DMS114 treated with DMSO at 0.1 percent for 48 hours (cell line): Measurements from ENCODE around the gene IL12RB2.

Experiments
- DNase-seq: peaks from one replicate; lab custom pipeline; 2025; ENCODE audit not compliant: unreplicated experiment; lab: John Stamatoyannopoulos, UW

The IL12RB2 gene

DNA sequence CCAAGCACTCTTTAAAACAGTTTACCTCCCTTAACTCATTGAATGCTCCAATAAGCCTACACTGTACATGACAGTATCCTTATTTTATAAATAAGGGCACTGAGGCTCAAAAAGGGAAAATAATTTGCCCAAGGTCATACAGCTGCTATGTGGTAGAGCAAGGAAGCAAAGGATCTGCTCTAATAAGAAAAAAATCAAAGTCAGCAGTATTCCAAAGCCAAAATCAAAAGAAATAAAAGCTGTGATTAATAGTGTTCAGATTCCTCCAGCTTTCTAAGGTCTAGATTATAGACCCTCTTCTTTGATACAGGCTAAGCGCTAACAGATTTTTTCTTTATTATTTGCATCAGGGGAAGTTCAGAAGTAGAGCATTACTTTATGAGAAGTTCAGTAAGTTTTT is 39.3 kb downstream of the IL12RB2 start:
- DNase-seq, result no peak

DNA sequence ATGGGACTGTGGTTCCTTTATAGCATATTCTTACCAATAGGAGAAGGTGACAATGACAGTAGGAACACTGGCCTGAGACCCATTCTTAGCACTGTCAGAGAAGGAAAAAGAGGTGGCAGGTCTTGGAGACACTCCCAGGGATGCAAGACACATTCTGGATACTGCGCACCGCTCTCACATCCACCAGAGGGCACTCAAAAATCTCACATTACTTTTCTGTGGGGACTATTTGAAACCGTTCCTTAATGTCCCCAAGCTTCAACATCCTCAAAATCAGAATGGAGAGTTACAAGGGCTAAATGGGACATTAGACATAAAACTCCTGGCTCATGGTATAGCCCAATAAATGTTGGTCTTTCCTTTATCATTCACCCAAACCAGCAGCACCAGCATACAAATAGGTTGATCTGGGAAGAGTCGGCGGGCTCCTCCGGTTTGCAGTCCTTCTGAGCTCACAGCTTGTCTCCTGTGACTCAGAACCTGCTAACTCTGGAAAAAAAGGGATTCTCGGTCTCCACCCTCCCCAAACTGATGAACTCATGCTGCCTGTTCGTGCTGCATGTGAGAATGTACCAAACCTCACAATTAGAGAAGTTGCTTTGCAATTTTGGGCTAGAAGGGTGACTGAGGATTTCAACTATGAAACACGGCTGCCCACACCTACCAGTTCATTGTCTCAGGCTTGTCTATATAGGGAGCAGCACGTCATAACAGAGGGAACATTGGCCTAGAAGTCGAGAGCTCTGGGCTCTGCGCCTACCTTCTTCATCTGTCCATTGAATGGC is 40.2 kb downstream of the IL12RB2 start:
- peak; percentile 49 for DNase-seq

DNA sequence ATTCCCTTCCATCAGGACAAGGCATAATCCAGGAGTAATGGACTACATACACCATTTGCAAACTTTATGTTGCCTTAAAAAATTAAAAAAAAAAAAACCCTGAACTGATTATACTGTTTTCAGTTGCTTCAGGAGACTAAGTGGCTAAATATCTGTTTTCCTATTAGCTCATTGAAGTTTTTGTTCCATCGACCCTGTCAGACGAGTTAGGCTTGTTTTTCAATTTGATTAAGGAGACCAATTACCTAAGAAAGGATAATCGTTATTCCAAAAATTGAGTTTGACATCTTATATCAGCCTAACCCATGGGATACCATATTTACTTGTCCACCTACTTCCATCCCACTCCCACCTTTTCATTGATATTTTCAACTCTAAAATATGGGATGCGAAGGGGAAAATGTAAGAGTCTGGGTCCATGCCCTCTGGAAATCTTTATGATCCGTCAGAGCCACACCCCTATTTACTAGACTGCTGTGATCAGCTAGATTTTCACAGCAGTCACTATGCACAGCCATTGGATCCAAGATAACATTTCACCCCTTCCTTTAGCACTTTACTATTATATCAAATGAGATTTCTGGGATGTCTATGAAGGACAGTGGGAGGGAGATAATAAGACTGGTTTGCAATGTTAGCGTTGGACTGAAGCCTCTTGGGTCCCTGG is 41.0 kb downstream of the IL12RB2 start:
- no peak for DNase-seq

DNA sequence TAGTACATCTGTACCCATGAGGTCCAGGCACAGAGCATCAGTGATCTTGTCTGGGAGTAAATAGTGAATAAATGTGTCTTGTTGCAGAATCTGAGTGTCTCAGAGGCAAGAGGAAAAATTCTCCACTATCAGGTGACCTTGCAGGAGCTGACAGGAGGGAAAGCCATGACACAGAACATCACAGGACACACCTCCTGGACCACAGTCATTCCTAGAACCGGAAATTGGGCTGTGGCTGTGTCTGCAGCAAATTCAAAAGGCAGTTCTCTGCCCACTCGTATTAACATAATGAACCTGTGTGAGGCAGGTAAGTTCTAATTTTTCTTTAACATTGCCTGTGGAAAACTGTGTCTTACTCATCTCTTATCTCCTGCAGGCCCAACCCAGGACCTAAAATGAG is 43.1 kb downstream of the IL12RB2 start:
- DNase-seq, result no peak

DNA sequence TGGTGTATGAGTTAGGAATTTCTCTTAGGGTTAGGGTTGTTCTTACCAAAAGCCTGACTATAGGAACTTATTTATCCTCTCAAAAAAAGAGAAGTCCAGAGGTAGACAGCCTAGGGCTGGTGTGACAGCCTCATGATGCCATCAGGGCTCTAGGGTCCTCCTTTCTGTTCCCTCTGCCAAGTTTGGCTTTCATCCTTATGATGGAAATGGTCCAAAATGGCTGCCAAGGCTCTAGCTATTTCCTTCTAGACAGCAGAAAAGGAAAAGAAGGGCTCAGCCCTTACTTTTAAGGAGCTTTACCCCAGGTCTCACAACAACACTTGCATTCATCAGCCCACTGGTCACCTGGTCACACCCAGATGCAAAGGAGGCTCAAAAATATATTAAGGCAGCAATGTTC is 44.5 kb downstream of the IL12RB2 start:
- DNase-seq, result no peak

DNA sequence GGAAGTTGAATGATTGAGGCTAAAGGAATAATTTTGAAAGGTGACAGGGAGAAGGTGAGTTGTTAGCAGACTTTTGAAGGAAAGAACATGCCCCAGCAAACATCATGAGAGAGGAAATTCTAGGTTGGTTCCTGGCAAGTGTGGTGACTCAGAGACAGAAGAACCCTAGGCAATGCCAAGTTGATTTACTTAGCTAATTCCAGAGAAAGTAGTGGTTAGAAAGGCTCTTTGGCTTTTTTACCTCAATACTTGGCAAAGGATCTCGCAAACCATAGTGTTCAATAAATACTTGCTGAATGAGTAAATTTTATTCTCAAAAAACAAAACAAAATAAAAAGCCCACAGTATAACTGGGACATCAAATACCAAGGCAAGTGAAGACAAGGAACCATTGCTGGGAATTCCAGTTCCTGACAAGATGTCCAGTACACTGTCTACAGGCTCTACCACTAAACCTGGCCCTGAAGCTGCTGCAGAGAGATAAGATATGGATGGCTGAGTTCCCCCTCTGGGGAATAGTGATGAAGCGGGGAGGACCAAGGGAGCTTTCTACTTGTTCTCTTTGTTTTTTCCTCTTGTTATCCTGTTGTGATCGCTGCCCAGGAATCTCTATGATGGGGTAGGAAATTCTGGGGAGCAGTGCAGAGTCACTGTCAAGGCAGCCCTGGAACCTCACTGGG is 48.2 kb downstream of the IL12RB2 start:
- DNase-seq, result no peak

DNA sequence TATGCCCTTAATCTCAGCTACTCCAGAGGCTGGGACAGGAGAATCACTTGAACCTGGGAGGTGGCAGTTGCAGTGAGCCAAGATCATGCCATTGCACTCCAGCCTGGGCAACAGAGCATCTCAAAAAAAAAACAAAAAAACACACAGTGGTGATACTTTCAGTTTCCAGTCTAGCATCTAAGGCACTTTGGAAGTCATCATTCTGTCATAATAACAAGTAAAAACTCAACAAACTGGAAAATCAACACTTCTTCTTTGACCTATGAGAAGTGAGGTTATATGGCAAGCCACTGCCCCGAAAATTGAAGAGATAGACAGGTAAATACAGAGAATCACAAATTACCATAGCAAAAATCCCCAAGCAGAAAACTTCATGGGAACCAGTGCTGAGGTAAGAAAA is 51.9 kb downstream of the IL12RB2 start:
- DNase-seq, result no peak

DNA sequence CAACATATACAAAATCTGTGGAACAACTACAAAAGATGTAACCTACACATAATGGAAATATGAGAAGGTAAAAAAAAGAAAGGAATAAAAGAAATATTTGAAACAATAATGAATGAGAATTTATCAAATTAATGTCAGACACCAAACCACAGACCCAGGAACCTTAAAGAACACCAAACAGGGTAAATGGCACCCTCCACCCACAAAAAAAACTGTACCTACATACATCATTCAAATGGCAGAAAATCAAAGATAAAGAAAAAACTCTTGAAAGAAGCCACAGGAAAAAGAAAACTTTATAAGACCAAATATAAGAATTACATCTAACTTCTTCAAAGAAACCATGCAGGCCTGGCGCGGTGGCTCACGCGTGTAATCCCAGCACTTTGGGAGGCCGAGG is 54.0 kb downstream of the IL12RB2 start:
- DNase-seq, result no peak

DNA sequence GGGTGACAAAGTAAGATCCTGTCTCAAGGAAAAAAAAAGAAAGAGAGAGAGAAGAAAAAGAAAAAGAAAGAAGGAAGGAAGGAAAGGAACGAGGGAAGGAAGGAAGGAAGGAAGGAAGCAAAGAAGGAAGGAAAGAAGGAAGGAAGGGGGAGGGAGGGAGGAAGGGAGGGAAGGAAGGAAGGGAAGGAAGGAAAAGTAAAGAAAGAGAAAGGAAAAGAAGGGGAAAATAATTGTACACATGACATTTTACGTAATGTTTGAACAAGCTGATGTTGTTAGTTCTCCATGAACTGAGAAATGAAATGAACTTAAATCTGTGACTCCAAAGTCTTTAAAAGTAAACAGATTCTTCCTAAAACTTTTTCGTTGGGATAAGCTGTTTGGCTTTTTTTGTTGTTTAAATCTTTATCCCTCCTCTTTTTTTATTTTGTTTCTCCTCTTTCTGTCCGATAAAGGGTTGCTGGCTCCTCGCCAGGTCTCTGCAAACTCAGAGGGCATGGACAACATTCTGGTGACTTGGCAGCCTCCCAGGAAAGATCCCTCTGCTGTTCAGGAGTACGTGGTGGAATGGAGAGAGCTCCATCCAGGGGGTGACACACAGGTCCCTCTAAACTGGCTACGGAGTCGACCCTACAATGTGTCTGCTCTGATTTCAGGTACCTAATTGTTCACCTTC is 59.8 kb downstream of the IL12RB2 start:
- DNase-seq, result no peak

DNA sequence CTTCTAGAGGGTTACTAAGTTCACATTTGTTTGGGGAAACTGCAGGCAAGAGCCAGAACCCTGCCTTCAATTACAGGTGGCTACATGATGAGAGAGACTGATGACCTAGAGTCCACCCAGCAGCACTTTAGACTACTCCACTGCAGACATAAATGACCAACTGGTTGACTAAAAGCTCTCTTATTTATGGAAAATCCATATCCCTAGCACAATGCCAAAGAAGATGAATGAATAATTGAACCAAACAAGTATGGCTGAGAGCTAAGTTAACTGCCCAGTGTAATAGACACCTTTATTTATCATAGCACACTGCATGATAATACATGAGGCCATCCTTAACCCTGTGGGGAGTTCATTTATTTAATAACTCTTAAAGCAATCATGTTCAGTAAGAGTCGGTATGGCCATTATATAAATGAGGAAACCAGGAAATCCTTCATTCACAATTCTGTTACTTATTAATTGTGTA is 60.4 kb downstream of the IL12RB2 start:
- no peak for DNase-seq

DNA sequence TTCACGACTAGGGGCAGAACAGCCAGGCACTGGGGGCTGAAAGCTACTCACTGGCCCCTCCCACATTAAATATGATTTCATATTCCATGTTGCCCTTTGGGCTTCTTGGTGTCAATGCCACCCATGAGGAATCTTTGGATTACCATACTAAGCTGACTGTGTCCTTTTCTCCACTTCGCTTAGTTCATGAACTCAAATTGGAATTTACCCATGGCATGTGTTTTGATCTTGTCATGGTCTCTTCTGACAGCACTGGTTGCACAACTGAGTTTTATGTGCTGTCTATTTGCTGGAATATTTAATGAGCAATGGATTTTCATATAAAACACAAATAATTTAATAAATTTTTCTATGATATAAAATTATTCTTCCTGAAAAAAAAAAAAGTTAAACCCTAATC is 63.4 kb downstream of the IL12RB2 start:
- no peak for DNase-seq

DNA sequence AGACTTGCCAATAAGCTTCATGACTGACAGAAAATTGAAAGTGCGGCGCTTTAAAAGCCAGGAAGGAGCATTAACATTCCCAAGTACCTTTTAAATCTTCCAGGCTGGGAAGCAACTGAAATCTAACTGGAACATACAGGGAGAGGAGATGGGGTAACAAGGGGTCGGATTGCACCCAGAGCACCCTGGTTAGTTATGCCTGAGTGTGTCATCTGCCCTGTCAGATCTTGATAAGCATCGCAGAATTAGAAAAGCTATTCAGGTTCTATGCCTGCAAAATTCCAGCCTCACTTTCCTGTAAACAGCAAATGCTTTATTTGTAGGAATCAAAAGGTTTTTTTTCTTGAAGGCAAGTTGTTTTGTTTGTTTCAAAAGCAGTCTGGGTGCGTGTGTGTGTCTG is 64.0 kb downstream of the IL12RB2 start:
- no peak for DNase-seq

DNA sequence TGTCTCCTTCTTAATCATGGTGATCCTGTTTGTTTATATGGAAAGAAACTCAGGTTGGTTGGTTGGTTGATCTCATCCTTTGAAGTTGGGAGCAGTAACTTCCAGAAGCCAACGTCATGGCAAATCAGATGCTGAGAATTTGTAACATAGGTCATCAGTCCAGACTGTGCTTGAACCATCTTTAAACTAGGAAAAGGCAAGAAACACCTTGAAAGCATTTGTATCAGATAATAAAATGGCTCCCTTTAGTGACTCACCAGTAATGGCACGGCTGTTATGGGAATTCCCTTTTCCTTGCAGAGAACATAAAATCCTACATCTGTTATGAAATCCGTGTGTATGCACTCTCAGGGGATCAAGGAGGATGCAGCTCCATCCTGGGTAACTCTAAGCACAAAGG is 64.5 kb downstream of the IL12RB2 start:
- DNase-seq, result no peak

DNA sequence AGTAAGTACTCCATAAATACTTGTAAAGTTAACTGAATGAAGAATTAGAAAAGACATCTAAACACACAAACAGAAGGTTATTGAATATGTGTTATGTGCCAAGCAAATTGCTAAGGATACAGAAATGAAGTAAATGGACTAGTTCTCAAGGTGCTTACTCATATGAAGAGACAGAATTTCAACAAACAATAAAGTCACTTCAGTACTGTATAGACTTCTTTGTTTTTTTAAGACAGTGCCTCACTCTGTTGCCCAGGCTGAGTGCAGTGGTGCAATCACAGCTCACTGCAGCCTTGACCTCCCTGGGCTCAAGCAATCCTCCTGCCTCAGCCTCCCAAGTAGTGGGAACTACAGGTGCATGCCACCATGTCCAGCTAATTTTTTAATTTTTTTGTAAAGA is 65.2 kb downstream of the IL12RB2 start:
- DNase-seq, result no peak

DNA sequence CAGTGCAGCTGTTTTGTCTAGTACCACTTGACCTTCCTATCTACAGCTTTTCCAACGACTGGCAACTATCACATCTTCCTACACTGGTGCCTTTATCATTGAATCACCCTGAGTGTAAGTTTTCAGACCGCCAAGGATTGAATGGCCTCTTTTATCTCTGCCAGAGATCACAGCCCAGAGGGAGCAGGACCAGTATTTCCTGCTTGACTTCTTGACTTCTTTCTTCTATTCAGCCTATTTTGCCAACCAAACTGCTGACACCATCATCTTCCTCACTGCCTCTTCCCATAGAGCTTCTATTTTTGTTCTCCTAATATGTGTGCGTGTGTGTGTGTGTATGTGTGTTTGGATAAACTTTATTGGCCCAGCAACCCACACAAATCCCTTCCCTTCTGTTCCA is 68.7 kb downstream of the IL12RB2 start:
- DNase-seq, result no peak

DNA sequence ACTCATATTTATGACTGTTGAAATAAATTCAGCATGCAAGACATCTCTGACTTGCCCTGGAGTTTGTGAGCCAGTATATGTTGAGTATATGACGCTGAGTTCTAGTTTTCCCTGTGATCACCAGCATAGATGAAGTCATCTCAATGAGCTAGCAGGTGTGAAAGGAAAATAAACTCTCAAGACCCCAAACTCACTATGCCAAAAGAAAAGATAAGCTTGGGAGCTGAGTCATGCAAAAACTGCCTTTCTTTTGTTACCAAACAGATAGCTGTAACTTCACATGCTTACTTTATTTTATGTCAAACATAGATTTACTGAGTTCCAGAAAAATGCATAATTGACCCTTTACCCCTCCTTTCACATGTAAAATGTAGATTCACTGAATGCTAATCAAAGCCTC is 69.6 kb downstream of the IL12RB2 start:
- DNase-seq, result no peak

DNA sequence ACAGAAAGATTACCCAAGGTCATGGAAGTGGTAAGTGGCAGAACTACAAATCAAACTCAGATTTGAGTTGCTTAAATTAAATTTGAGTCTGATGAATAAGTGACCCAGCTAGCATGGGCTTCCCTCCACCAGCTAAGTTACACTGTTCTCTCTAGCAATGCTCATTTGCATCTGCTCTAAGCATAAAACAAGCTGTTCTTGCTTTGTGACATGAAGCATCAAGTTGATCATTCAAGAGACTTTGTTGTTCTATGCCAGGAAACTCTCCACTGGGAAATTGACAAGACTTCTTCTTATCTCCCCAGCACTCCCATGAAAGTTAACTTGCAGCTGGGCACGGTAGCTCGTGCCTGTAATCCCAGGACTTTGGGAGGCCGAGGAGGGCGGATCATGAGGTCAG is 73.5 kb downstream of the IL12RB2 start:
- DNase-seq, result no peak

DNA sequence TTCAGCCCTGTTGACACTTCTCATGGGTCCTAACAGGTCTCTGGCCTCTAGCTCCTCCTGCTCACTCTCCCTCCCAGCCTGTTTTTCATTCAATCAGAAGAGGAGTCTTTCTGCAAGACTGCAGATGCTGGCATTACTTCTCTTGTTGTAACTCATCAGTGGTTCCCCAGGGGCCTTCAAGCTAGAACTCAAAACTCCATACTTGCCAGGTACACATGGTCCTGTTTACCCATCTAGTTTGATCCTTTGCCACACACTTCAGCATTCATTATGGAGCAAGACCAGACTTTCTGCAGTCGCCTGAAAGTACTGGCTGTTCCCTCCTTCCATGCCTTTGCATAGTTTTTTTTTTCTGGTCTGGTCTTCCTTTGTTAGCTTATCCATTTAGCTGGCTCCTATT is 74.6 kb downstream of the IL12RB2 start:
- no peak for DNase-seq

DNA sequence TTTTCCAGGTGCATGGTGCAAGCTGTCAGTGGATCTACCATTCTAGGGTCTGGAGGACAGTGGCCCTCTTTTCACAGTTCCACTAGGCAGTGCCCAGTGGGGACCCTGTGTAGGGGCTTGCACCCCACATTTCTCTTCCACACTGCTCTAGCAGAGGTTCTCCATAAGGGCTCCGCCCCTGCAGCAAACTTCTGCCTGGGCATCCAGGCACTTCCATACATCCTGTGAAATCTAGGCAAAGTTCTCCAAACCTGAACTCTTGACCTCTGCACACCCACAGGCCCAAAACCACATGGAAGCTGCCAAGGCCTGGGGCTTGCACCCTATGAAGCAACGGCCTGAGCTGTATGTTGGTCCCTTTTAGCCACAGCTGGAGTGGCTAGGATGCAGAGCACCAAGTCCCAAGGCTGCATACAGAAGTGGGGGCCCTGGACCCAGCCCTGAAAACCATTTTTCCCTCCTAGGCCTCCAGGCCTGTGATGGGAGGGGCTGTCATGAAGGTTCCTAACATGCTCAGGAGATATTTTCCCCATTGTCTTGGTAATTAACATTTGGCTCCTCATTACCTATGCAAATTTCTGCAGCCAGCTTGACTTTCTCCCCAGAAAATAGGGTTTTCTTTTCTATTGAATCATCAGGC is 76.4 kb downstream of the IL12RB2 start:
- DNase-seq, result no peak

DNA sequence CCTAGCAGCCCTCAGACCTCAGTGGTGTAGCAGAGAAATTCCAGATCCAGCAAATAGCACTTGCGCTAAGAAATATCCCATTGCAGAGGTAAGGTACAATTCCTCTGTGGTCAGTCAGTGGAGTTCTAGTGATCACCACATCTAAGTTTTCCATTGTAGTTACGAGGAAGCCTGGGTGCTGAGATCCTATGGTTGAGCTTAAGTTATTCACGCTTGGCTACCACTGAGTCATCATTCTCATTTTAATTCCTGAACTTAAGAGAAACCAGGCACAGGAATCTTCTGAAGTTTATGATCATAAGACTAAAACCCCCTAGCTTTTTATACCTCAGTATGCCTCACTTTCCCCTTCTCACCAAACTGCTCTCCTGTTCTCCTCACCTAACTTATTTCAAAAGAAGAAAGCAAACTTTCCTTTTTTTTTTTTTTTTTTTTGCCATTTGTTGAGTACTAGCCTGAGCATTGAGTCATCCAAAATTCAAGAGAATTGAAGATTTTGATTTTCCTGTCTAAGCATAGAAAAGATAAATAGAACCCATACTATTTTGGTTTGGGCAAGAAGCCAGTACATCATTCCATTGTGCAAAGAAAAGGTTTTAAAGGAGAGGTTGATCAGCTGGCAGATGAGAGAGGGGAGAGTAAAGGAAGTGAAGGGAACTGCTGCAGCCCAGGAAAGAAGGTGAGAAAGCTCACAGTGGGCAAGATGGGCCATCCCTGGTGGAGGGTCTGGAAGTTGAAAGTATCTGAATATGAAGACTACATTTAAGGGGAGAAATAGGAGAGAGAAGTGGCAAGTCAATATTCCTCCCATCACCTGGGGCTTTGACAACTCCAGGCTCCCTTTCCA is 82.6 kb downstream of the IL12RB2 start:
- no peak for DNase-seq
